ENCODE results near the gene SLC22A12. TPM values are rescaled to one million over a fixed set of nuclear protein-coding genes. Genes with fewer than 3 reads are reported as not detected.

SLC22A12 gene
- total RNA-seq, 1 donor from 2014 or later: not detected

DNA sequence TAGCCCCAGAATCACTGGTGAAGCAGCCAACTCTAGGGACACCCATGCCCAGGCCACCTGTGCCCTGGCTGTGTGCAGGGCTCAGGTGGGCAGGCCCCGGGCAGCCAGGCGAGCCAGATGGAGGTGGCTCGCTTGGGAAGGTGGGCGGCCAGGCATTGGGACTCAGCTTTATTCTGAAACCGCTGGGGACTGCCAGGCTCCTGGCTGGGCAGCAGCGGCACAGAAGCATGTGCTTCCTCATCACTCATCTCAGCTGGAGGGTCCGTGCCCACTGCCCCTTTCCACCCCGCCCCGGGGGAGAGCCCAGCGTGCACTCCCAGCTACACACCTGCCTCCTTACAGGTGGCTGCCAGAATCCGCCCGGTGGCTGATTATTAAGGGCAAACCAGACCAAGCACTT lies 27.1 kb upstream of the SLC22A12 start:
- TF ChIP-seq CTCF (IDR thresholded peaks at IDR 0.05): no peak
- no peaks in the 10 kb centered on the region for H3K9me3 Mint-ChIP-seq (ENCODE audit: unreplicated experiment)
- H3K4me3 Mint-ChIP-seq (ENCODE audit: unreplicated experiment): no peak overlapping the region
- H3K27ac Mint-ChIP-seq (ENCODE audit: unreplicated experiment): no peak overlapping the region
- peaks cover 5% of the 10 kb centered on the region for H3K4me1 Mint-ChIP-seq (ENCODE audit: unreplicated experiment)
- H3K36me3 Mint-ChIP-seq (ENCODE audit: unreplicated experiment): no peaks in the 10 kb centered on the region
- DNase-seq (ENCODE audit: extremely low spot score, unreplicated experiment): no peak
- peaks cover 10% of the 10 kb centered on the region for H3K27me3 Mint-ChIP-seq (ENCODE audit: unreplicated experiment)

- Mint-ChIP-seq H3K36me3 (ENCODE audit: unreplicated experiment) (no peaks in the 10 kb centered on the region), H3K27ac (ENCODE audit: unreplicated experiment) (no peak overlapping the region), H3K27me3 (ENCODE audit: unreplicated experiment) (peaks cover 10% of the 10 kb centered on the region), H3K4me3 (ENCODE audit: unreplicated experiment) (no peak overlapping the region), H3K4me1 (ENCODE audit: unreplicated experiment) (peaks cover 5% of the 10 kb centered on the region), H3K9me3 (ENCODE audit: unreplicated experiment) (no peaks in the 10 kb centered on the region)
- TF ChIP-seq CTCF (IDR thresholded peaks at IDR 0.05): no peak
- no peak for DNase-seq (ENCODE audit: extremely low spot score, unreplicated experiment)
Observed at GRCh38 chr11:64564419-64564818, 26.6 kb upstream of the SLC22A12 start.

- TF ChIP-seq CTCF (IDR thresholded peaks at IDR 0.05): peak; percentile 8
- no peak overlapping the region for H3K4me3 Mint-ChIP-seq (ENCODE audit: unreplicated experiment)
- H3K9me3 Mint-ChIP-seq (ENCODE audit: unreplicated experiment): no peaks in the 10 kb centered on the region
- H3K36me3 Mint-ChIP-seq (ENCODE audit: unreplicated experiment): no peaks in the 10 kb centered on the region
- peaks cover 5% of the 10 kb centered on the region for H3K4me1 Mint-ChIP-seq (ENCODE audit: unreplicated experiment)
- no peak for DNase-seq (ENCODE audit: extremely low spot score, unreplicated experiment)
- peaks cover 10% of the 10 kb centered on the region for H3K27me3 Mint-ChIP-seq (ENCODE audit: unreplicated experiment)
- H3K27ac Mint-ChIP-seq (ENCODE audit: unreplicated experiment): no peak overlapping the region
Observed at GRCh38 chr11:64564947-64565889, 25.8 kb upstream of the SLC22A12 start.

- Mint-ChIP-seq H3K4me3 (ENCODE audit: unreplicated experiment) (no peak overlapping the region), H3K27ac (ENCODE audit: unreplicated experiment) (no peak overlapping the region)
Observed at GRCh38 chr11:64566042-64566914, 24.7 kb upstream of the SLC22A12 start.

More at GRCh38 chr11:64566042-64566914, 24.7 kb upstream of the SLC22A12 start:
- Mint-ChIP-seq H3K9me3 (ENCODE audit: unreplicated experiment) (no peaks in the 10 kb centered on the region), H3K4me1 (ENCODE audit: unreplicated experiment) (peaks cover 5% of the 10 kb centered on the region), H3K36me3 (ENCODE audit: unreplicated experiment) (no peaks in the 10 kb centered on the region), H3K27me3 (ENCODE audit: unreplicated experiment) (peaks cover 6% of the 10 kb centered on the region)
- TF ChIP-seq CTCF (IDR thresholded peaks at IDR 0.05): no peak
- no peak for DNase-seq (ENCODE audit: extremely low spot score, unreplicated experiment)
